Astrocyte of the cerebellum (primary cell): Measurements from ENCODE around the gene IFT122.
"Not testable (repeated sequence)": the region's sequence is repeated elsewhere in the genome, so short reads cannot be mapped to it uniquely, and the experiment has no call there.

Source experiments
- DNase-seq: peaks from one replicate; pipeline ENCODE4 v3.0.0-alpha.2; 2011; ENCODE audit warnings: low read depth
- H3K4me3 ChIP-seq: 2 replicates; pipeline ENCODE4 v1.5.1; 2011; ENCODE audit warnings: mild to moderate bottlenecking, low read depth, low read length, moderate library complexity
- in situ Hi-C: cut with HindIII; loops from 2 replicates; pipeline ENCODE4 v1.10.0; 2017; ENCODE audit warnings: low sequenced_read_pairs
- TF ChIP-seq, protein P1 (sequence below): IDR thresholded peaks from 2 replicates; pipeline ENCODE4 v1.5.1; 2012; ENCODE audit warnings: low read length, low read depth, moderate library complexity, mild to moderate bottlenecking; ENCODE audit errors: missing control alignments

The IFT122 gene

DNA sequence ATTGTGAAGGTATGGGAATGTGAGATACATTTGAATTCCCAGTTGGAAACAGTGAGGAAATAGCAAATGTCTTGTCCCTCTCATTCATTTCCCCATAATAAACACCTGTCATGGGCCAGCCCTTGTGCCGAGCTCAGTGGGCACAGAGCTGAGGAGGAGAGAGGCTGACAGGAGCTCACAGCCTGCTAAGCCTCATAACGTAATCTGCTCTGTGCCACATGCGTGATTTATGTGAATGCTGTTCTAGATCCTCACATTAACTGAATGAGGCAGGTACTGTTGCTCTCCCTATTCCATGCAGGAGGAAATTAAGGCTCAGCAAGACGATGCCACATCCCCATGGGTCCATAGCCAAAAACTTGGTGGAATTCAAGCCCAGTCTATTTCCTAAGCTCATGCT lies 53.2 kb downstream of the IFT122 start:
- in situ Hi-C loops = no loop called here
- H3K4me3 ChIP-seq = no peak overlapping the region
- TF ChIP-seq, protein P1, sequence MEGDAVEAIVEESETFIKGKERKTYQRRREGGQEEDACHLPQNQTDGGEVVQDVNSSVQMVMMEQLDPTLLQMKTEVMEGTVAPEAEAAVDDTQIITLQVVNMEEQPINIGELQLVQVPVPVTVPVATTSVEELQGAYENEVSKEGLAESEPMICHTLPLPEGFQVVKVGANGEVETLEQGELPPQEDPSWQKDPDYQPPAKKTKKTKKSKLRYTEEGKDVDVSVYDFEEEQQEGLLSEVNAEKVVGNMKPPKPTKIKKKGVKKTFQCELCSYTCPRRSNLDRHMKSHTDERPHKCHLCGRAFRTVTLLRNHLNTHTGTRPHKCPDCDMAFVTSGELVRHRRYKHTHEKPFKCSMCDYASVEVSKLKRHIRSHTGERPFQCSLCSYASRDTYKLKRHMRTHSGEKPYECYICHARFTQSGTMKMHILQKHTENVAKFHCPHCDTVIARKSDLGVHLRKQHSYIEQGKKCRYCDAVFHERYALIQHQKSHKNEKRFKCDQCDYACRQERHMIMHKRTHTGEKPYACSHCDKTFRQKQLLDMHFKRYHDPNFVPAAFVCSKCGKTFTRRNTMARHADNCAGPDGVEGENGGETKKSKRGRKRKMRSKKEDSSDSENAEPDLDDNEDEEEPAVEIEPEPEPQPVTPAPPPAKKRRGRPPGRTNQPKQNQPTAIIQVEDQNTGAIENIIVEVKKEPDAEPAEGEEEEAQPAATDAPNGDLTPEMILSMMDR = no peak

DNA sequence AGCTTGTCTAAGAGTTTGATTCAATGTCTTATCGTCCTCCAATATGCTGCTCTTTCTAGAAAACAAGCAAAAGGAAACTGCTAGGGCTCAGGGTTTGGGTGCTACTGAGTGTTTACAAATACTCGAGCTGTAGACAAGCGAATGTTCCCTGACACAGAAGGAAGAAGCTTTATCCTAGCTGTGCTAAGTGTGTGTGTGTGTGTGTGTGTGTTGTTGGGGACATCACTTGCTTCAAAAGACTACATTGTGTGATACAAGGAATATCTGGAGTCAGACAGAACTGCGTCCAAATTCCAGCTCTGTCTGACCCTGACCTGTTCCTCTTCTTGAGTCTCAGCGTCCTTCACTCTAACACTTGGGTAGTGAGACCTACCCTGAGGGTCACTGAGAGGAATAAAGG lies 54.5 kb downstream of the IFT122 start:
- in situ Hi-C loops, H3K4me3 ChIP-seq, DNase-seq: not testable (repeated sequence)

More for the DNA sequence above, 53.2 kb downstream of the IFT122 start:
- no peak for DNase-seq

DNA sequence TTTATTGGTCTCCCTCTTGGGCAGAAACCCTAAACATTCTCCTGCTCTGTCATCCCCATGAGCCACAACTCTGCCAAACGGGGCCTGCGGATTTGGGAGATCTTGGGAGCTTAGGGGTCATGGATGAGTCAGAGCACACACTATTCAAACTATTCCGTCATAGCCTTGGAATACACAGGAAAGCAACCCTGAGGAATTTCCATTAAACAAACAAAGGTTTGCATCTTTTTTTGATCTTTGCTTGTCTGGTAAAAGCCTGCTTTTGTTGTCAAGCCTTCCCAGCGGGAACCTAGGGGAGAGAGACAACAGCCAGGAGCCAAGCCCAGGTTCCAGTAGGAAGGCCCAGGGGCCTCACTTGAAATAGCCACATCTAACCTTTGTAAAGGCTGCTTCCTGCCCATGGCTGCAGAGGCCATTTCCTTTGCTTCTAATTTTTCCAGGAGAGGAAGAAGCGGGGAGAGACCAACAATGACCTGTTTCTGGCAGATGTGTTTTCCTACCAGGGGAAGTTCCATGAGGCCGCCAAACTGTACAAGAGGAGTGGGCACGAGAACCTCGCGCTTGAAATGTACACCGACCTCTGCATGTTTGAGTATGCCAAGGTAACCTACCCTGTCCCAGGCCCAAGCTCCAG lies 55.1 kb downstream of the IFT122 start:
- DNase-seq = peak; percentile 69
- in situ Hi-C loops = not testable (repeated sequence)

DNA sequence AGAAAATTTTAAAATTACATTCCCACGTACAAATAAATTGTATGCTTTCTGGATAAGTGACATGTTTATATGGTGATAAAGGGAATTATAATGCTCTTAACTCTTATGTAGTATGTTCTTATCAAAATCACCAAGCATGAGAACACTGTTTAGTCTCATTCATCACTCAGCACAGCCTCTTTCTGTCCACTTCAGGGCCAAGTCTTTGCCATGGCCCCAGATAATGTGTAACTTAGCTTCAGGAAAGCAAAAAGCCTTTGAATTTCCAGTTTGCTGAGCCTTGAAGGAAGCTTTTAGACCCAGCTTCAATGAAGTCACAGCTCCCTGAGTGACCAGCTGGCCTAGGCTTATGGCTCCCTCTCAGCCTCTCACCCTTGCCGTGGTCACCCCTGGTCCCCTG lies 57.9 kb downstream of the IFT122 start:
- H3K4me3 ChIP-seq, in situ Hi-C loops, DNase-seq: not testable (repeated sequence)

More for the DNA sequence above, 55.1 kb downstream of the IFT122 start:
- H3K4me3 ChIP-seq = not testable (repeated sequence)

DNA sequence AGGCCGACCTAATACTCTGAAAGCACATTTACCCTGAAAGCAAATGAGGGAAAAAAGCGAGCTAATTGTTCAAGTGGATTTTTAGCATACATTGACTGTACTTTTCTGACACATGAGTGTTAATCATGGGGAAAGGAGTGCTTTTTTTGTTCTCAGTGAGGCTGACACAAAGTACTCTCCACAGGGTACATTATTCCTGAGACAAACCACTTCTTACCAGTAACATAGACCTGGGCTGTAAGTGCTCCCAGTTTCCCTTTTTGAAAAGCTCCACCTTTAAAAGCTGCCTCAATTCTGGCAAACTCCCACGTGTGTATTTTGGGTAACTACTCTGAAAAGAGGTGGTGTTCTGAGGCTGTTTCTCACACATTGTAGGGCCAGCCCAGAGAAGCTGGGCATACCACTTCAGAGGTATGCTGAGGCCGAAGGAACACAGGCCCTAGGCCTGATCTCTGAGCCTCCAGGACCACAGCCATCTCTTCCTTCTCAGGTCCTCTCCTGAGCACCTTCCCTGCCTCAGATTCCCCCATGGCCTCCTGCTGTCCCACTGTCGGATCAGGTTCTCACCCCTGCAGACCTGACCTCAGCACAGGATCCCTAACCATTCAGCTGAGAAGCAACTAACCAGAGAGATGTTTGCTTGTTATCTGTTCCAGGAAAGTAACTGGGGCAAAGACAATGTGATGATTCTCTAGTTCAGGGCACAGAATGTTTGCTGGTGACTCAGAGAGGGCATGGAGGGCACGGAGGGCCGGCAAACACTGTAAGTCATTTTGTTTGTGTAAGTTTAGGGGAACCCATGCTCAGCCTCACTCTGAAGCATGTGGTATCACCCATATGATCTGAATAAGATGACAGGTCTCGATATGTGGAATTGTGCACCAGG lies 58.8 kb downstream of the IFT122 start:
- DNase-seq, in situ Hi-C loops, H3K4me3 ChIP-seq: not testable (repeated sequence)

DNA sequence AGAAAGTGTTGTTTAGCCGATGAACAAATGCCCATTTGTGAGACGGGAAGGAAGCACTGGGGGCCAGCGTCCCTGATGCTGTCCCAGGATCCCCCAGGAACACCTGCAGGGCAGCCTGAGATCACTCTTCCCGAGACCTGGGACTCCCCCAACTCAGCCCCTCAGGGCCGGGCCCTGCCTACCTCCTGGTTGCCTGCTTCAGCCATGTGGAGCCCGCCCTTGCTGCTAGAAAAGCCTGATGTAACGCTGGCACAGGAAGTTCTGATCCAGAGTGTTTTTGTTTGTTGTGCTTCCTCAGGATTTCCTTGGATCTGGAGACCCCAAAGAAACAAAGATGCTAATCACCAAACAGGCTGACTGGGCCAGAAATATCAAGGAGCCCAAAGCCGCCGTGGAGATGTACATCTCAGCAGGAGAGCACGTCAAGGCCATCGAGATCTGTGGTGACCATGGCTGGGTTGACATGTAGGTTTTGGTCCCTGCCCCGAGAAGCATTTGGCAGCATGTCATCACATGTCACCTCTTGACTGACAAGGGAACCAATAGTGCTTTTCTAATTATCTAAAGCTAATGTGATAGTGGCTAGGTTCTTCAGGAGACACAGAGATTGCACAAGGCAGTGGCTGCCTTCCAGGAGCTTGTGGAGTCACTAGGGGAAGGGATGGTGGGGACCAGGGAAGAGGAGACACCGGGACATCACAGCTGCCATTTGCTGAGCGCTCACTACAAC lies 59.7 kb downstream of the IFT122 start:
- H3K4me3 ChIP-seq, in situ Hi-C loops, DNase-seq: not testable (repeated sequence)

DNA sequence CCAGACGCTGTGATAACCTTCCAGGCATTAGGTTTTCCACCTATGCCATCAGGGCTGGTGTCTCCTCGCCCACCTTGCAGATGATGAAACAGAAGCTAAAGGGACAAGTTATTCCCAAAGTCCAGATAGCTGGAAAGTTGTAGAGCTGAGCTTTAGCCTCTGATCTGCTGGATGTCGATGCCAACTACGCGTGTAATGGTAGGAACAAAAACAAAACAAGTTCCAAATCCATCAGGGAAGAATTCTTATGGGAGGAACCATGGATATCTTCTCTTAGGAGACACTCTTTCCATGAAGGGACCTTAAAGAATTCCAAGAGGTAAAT lies 60.3 kb downstream of the IFT122 start:
- no peak overlapping the region for H3K4me3 ChIP-seq
- TF ChIP-seq, protein P1 = no peak
- in situ Hi-C loops = no loop called here
- no peak for DNase-seq

DNA sequence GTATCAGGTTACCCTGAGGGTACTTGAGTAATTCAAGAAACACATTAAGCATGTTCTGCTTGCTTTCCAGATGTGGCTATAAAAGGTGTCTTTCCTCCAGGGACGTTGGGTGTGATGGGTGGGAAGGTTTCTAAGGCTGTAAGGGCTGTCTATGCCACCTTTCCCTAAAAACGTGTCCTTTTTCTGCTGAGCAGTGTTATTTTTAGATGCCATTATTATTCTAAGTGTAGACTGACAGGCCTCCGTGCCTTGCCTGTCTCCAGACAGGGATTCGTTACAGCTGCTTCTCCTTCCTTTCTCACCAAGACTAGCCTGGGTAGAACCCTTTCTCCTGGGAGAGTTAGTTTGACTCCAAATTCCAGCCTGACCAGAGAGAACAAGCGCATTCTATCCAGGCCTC lies 61.6 kb downstream of the IFT122 start:
- in situ Hi-C loops = no loop called here
- DNase-seq = no peak
- H3K4me3 ChIP-seq = no peak overlapping the region
- TF ChIP-seq, protein P1 = no peak
